ENCODE data around the gene UBXN10. TPM values are rescaled to one million over a fixed set of nuclear protein-coding genes. Genes with fewer than 3 reads are reported as not detected.
A peak's percentile ranks its signal among the peaks of the same experiment; 100 is the strongest.

UBXN10 gene
- polyA plus RNA-seq, 1 donor (not counting 4 experiments of a cell fraction or from before 2014, with no cell fraction given): 0.05 TPM

GRCh38 chr1:20198918-20199317, 13.0 kb downstream of the UBXN10 start:
- Histone ChIP-seq H3K9ac (ENCODE audit: control insufficient read depth, extremely low read depth, insufficient read depth, low read length) (no peak overlapping the region), H3K9me3 (ENCODE audit: control insufficient read depth, low read depth, low read length) (no peaks in the 10 kb centered on the region), H3K36me3 (ENCODE audit: control insufficient read depth in 2 of 2, extremely low read depth in 1 of 2, insufficient read depth in 2 of 2, low read length in 2 of 2) (no peaks in the 10 kb centered on the region), H3K79me2 (ENCODE audit: control insufficient read depth, insufficient read depth, low read length) (no peaks in the 10 kb centered on the region), H3K27ac (ENCODE audit: control insufficient read depth, insufficient read depth, low read length) (no peak overlapping the region), H2AFZ (ENCODE audit: control insufficient read depth, low read length) (no peak overlapping the region), H3K27me3 (ENCODE audit: control insufficient read depth, extremely low read depth, insufficient read depth, low read length) (peaks cover 4% of the 10 kb centered on the region), H3K9me1 (ENCODE audit: control insufficient read depth, extremely low read depth, insufficient read depth, low read length) (no peaks in the 10 kb centered on the region), H3K4me1 (ENCODE audit: control insufficient read depth, extremely low read depth, insufficient read depth, low read length) (peaks cover 21% of the 10 kb centered on the region), H4K20me1 (ENCODE audit: control insufficient read depth, extremely low read depth, insufficient read depth, low read length) (no peaks in the 10 kb centered on the region), H3K4me3 (ENCODE audit: control insufficient read depth in 2 of 3, extremely low read depth in 1 of 3, insufficient read depth in 2 of 3, low read depth in 1 of 3, low read length in 3 of 3) (no peak overlapping the region), H3K4me2 (ENCODE audit: control insufficient read depth, extremely low read depth, insufficient read depth, low read depth, low read length) (no peak overlapping the region)
- TF ChIP-seq CTCF (optimal IDR thresholded peaks at IDR 0.05 in 1 of 3, IDR thresholded peaks at IDR 0.05 in 1 of 3, conservative IDR thresholded peaks at IDR 0.05 in 1 of 3; ENCODE audit: extremely low read depth in 1 of 3, insufficient read depth in 2 of 3, low read length in 3 of 3) (no peak), EZH2 (IDR thresholded peaks at IDR 0.05; ENCODE audit: low read length) (no peak)
- FAIRE-seq: no peak
- dilution Hi-C loops (cut with MboI; ENCODE audit: extremely low pct_ligation_motif_present, low sequenced_read_pairs): no loop called here
- no peak for DNase-seq (ENCODE audit: low read depth, low spot score)

DNA sequence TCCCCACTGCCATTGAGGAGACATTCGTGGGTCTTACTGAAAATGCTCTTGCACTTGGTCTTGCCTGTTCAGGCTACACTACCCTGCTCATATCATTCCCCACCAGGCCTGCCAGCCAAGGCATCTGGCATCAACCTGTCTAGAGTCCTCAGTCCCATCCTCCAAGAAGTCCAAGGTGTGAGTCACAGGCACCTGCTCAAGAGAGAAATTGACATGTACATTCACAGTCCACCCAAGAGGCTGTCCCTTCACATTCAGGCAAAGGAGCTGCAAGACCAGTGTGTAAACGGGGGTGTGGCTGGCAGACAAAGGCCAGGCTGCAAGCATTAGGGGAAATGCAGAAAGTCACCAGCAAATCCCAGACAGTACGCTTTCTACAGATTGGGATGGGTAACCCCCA, 13.5 kb downstream of the UBXN10 start:
- no peaks in the 10 kb centered on the region for H3K9me3 ChIP-seq (ENCODE audit: control insufficient read depth, low read depth, low read length)
- H3K9ac ChIP-seq (ENCODE audit: control insufficient read depth, extremely low read depth, insufficient read depth, low read length): no peak overlapping the region
- peaks cover 17% of the 10 kb centered on the region for H3K4me1 ChIP-seq (ENCODE audit: control insufficient read depth, extremely low read depth, insufficient read depth, low read length)
- H4K20me1 ChIP-seq (ENCODE audit: control insufficient read depth, extremely low read depth, insufficient read depth, low read length): no peaks in the 10 kb centered on the region
- DNase-seq (ENCODE audit: low read depth, low spot score) (no peak), FAIRE-seq (peak; percentile 46)
- no peaks in the 10 kb centered on the region for H3K79me2 ChIP-seq (ENCODE audit: control insufficient read depth, insufficient read depth, low read length)
- no peaks in the 10 kb centered on the region for H3K36me3 ChIP-seq (ENCODE audit: control insufficient read depth in 2 of 2, extremely low read depth in 1 of 2, insufficient read depth in 2 of 2, low read length in 2 of 2)
- no peak overlapping the region for H3K4me3 ChIP-seq (ENCODE audit: control insufficient read depth in 2 of 3, extremely low read depth in 1 of 3, insufficient read depth in 2 of 3, low read depth in 1 of 3, low read length in 3 of 3)
- H3K27ac ChIP-seq (ENCODE audit: control insufficient read depth, insufficient read depth, low read length): no peak overlapping the region
- H3K4me2 ChIP-seq (ENCODE audit: control insufficient read depth, extremely low read depth, insufficient read depth, low read depth, low read length): no peak overlapping the region
- H3K9me1 ChIP-seq (ENCODE audit: control insufficient read depth, extremely low read depth, insufficient read depth, low read length): no peaks in the 10 kb centered on the region
- dilution Hi-C loops (cut with MboI; ENCODE audit: extremely low pct_ligation_motif_present, low sequenced_read_pairs): no loop called here
- no peak for TF ChIP-seq EZH2 (IDR thresholded peaks at IDR 0.05; ENCODE audit: low read length)
- peaks cover 4% of the 10 kb centered on the region for H3K27me3 ChIP-seq (ENCODE audit: control insufficient read depth, extremely low read depth, insufficient read depth, low read length)
- H2AFZ ChIP-seq (ENCODE audit: control insufficient read depth, low read length): no peak overlapping the region

GRCh38 chr1:20199840-20200239, 13.9 kb downstream of the UBXN10 start:
- Histone ChIP-seq H3K27me3 (ENCODE audit: control insufficient read depth, extremely low read depth, insufficient read depth, low read length) (peaks cover 4% of the 10 kb centered on the region), H2AFZ (ENCODE audit: control insufficient read depth, low read length) (no peak overlapping the region), H3K4me2 (ENCODE audit: control insufficient read depth, extremely low read depth, insufficient read depth, low read depth, low read length) (no peak overlapping the region), H3K36me3 (ENCODE audit: control insufficient read depth in 2 of 2, extremely low read depth in 1 of 2, insufficient read depth in 2 of 2, low read length in 2 of 2) (no peaks in the 10 kb centered on the region), H3K9me1 (ENCODE audit: control insufficient read depth, extremely low read depth, insufficient read depth, low read length) (no peaks in the 10 kb centered on the region), H3K9ac (ENCODE audit: control insufficient read depth, extremely low read depth, insufficient read depth, low read length) (no peak overlapping the region), H4K20me1 (ENCODE audit: control insufficient read depth, extremely low read depth, insufficient read depth, low read length) (no peaks in the 10 kb centered on the region), H3K79me2 (ENCODE audit: control insufficient read depth, insufficient read depth, low read length) (no peaks in the 10 kb centered on the region), H3K9me3 (ENCODE audit: control insufficient read depth, low read depth, low read length) (no peaks in the 10 kb centered on the region), H3K27ac (ENCODE audit: control insufficient read depth, insufficient read depth, low read length) (no peak overlapping the region), H3K4me1 (ENCODE audit: control insufficient read depth, extremely low read depth, insufficient read depth, low read length) (peaks cover 13% of the 10 kb centered on the region), H3K4me3 (ENCODE audit: control insufficient read depth in 2 of 3, extremely low read depth in 1 of 3, insufficient read depth in 2 of 3, low read depth in 1 of 3, low read length in 3 of 3) (no peak overlapping the region)
- DNase-seq (ENCODE audit: low read depth, low spot score) (no peak), FAIRE-seq (no peak)
- TF ChIP-seq EZH2 (IDR thresholded peaks at IDR 0.05; ENCODE audit: low read length): no peak
- TF ChIP-seq CTCF (optimal IDR thresholded peaks at IDR 0.05 in 1 of 3, IDR thresholded peaks at IDR 0.05 in 1 of 3, conservative IDR thresholded peaks at IDR 0.05 in 1 of 3; ENCODE audit: extremely low read depth in 1 of 3, insufficient read depth in 2 of 3, low read length in 3 of 3): no peak
- dilution Hi-C loops (cut with MboI; ENCODE audit: extremely low pct_ligation_motif_present, low sequenced_read_pairs): no loop called here
